Ecto neural progenitor cell (in vitro differentiated cells): ENCODE data around the gene BRIP1.

ENCODE experiments used
- DNase-seq: peaks from one replicate; pipeline ENCODE4 v3.0.0-alpha.2; 2018; ENCODE audit warnings: low spot score

BRIP1 gene

GRCh38 chr17:61757168-61757567 lies 106.2 kb downstream of the BRIP1 start:
- DNase-seq, result no peak

- DNase-seq, result no peak
Observed at GRCh38 chr17:61756561-61756960, 106.8 kb downstream of the BRIP1 start.

- DNase-seq, result no peak
Observed at GRCh38 chr17:61755668-61756067, 107.7 kb downstream of the BRIP1 start.

GRCh38 chr17:61755078-61755477 lies 108.2 kb downstream of the BRIP1 start:
- no peak for DNase-seq

- no peak for DNase-seq
Observed at GRCh38 chr17:61754124-61754523, 109.2 kb downstream of the BRIP1 start.

- DNase-seq, result no peak
Observed at GRCh38 chr17:61753696-61754095, 109.6 kb downstream of the BRIP1 start.

GRCh38 chr17:61750656-61751055 lies 112.7 kb downstream of the BRIP1 start:
- DNase-seq, result no peak

GRCh38 chr17:61749823-61750404 lies 113.4 kb downstream of the BRIP1 start:
- DNase-seq, result no peak

GRCh38 chr17:61746248-61746985 lies 116.9 kb downstream of the BRIP1 start:
- DNase-seq, result no peak

- no peak for DNase-seq
Observed at GRCh38 chr17:61744804-61745203, 118.5 kb downstream of the BRIP1 start.

GRCh38 chr17:61744252-61744651 lies 119.1 kb downstream of the BRIP1 start:
- no peak for DNase-seq

GRCh38 chr17:61743766-61744165 lies 119.6 kb downstream of the BRIP1 start:
- no peak for DNase-seq

GRCh38 chr17:61739002-61739401 lies 124.3 kb downstream of the BRIP1 start:
- no peak for DNase-seq

GRCh38 chr17:61738249-61738648 lies 125.1 kb downstream of the BRIP1 start:
- no peak for DNase-seq

GRCh38 chr17:61737820-61738219 lies 125.5 kb downstream of the BRIP1 start:
- no peak for DNase-seq

GRCh38 chr17:61736438-61736837 lies 126.9 kb downstream of the BRIP1 start:
- no peak for DNase-seq

- no peak for DNase-seq
Observed at GRCh38 chr17:61735807-61736206, 127.5 kb downstream of the BRIP1 start.

- no peak for DNase-seq
Observed at GRCh38 chr17:61734466-61734865, 128.9 kb downstream of the BRIP1 start.

- DNase-seq, result no peak
Observed at GRCh38 chr17:61734012-61734411, 129.3 kb downstream of the BRIP1 start.

- no peak for DNase-seq
Observed at GRCh38 chr17:61733021-61733420, 130.3 kb downstream of the BRIP1 start.

- DNase-seq, result no peak
Observed at GRCh38 chr17:61732169-61732568, 131.2 kb downstream of the BRIP1 start.

GRCh38 chr17:61731330-61731729 lies 132.0 kb downstream of the BRIP1 start:
- no peak for DNase-seq

GRCh38 chr17:61729690-61730268 lies 133.5 kb downstream of the BRIP1 start:
- no peak for DNase-seq
